GM19238 (cell line): ENCODE data around the gene ETS1.

ENCODE experiments used
- DNase-seq: peaks from one replicate; pipeline ENCODE4 v3.0.0; 2011; ENCODE audit warnings: low spot score; ENCODE audit not compliant: insufficient read length

ETS1 gene, protein sequence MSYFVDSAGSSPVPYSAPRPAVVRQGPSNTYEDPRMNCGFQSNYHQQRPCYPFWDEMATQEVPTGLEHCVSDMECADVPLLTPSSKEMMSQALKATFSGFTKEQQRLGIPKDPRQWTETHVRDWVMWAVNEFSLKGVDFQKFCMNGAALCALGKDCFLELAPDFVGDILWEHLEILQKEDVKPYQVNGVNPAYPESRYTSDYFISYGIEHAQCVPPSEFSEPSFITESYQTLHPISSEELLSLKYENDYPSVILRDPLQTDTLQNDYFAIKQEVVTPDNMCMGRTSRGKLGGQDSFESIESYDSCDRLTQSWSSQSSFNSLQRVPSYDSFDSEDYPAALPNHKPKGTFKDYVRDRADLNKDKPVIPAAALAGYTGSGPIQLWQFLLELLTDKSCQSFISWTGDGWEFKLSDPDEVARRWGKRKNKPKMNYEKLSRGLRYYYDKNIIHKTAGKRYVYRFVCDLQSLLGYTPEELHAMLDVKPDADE

DNA sequence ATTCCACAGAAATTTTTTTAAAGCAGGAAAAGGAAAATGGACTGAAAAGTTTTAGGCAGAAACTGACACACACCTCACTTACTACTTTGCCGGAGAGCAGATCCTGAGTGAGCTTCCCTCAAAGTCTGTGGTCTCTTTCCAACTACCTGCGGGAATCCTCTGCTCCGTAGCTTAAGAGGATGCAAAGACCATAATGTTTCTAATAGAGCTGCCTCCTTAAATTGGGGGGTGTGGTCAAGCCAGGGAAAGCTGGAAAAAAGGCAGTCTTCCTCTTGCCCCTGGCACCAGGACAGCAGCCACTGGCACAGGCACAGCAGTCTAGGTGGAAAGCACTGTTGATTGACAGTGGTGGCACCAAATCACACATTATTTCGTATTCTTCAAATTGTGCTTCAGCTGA is at the start of gene ETS1:
Gene ETS1, minus strand, starts transcription at position 144 of the 400 bp plus-strand sequence. CDS start 14,428 bp downstream, outside the sequence.
- DNase-seq = no peak

DNA sequence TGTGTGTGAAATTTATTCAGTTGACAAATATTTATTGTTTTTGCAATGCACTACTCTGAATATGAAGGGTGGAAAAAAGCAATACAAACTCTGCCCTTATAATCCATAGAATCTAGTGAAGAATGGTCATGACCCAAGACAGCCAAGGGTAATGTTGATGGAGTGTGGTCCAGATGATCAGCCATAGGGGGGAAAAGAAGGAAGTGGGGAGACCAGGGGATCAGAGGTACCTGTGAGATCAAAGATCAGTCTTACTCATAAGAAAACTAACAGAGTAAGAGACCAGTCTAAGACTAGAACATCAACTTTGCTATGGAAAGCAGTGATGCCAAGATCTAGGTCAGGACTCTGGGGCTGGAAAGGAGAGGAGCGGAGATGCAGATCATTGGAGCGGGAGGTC is 47.0 kb upstream of the ETS1 start:
- DNase-seq = no peak

GRCh38 chr11:128633384-128633965 is 46.1 kb upstream of the ETS1 start:
- DNase-seq = no peak

DNA sequence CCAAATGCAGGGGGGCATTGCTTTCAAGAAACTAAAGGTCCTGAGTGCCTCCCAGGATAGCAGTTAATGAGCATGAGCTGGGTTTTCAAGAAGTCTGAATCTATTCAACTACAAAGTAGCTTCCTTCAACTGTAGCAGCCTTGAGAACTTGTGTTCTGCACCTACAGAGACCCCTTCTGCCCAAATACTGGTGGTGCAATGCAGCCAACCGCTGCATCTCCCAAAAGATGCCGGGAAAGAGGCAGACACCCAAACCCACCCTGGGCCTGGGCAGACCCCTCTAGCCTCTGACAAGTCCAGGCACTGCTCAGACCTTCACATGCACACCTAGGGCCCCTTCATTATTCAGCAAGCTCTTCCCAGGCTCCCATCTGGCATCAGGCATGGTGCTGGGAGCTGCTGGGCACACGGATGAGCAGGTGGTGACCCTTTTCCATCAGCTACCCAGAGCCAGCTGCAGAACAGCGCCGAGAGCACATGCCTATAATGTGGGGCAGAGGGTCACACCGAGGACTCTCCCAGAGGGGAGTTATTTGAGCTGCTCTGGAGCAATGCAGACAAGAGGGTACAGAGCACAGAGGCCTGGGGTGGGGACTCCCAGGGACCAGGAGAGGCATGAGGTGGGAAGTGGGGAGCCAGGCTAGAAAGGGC is 44.9 kb upstream of the ETS1 start:
- DNase-seq = no peak

DNA sequence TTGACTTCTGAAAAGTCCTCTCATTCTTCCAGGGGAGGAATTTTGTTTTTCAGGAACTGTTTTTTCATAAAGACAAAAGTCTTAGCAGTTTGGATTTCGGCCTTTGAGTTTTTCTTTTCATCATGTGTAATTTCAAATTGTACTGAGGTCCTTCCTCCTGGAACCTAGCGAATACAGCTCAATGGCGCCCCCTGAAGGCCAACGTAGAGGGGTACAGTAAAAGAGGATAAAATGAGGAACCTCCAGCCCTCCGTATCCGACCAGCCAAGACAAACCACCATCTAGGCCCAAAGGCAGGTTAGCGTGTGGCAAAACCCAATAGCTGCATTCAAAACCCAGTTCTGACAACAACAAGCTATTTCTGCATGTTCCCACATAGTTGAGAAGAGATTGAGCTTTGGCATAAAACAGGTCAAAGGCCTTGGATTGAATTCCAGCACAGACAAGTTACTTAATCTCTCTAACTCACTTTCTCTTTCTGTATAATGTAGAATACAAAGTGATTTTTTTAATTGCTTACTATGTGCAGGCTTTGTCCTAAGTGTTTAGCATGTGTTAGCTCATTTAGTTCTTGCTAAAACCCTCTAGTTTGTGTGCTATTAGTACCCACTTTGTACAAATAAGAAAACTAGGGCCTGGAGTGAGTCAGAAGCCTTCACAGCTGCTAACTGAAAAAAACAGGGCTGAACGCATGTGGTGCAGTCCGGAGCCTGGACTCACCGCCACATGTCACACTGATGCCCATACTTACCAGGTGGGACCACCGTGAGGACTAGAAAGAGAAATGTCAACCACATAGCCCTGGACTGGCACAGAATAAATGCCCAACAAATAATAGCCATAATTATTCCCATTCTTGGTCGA is 43.2 kb upstream of the ETS1 start:
- peak; percentile 60 for DNase-seq

- no peak for DNase-seq
Observed at GRCh38 chr11:128629516-128630106, 42.3 kb upstream of the ETS1 start.

DNA sequence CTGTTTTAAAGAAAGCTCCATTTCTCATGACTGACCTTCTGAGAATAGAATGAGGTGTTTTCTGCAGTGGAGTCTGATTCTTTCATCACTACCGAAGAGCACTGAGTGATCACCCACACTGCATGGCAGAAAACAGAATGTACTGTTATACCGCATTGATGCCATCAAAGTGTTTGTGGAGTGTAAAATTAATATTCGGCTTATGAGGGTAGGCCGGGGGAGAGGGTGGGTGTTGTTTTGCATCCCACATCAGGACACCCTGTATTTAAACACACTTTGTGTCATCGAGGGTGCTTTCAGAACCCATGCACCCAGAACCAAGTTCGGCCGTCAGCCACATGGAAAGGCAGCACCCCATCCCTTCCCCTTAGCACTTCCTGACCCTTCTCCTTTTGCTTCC is 41.3 kb upstream of the ETS1 start:
- DNase-seq = no peak

DNA sequence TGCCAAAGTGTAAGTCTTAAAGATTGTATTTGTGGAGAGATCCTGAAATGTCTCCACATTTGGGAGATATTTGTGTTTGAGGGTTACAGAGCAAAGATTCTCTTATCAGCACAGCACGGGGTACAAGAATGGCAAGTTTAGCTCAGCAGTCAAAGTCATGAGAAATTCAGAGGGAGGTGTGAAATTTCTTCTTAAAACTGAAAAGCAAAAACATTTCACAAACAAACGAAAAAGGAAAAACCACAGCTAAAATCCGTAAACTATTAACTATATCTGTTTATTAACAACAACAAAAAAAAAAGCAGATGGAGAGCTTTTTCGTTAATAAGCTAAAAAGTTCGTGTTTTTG is 40.9 kb upstream of the ETS1 start:
- no peak for DNase-seq

- no peak for DNase-seq
Observed at GRCh38 chr11:128627666-128628324, 40.4 kb upstream of the ETS1 start.

GRCh38 chr11:128626913-128627665 is 39.7 kb upstream of the ETS1 start:
- no peak for DNase-seq

DNA sequence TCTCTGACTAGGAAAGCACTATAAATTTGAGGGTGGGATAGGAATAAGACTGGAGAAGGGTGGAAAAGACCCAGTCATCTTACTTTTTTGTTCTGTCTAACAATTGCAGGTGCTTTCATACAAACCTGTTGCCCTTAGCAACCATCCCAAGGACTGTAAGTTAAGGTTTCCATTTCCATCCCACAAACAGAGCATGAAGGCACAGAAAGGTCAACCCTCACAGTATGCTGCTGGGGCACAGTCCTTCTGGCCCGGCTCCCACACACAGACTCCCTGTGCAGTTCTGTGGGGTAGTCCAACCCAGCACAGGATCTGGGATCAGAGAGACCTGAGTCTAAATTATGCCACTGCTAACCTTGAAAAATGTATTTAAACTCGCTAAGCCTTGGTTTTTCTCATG is 38.4 kb upstream of the ETS1 start:
- no peak for DNase-seq

DNA sequence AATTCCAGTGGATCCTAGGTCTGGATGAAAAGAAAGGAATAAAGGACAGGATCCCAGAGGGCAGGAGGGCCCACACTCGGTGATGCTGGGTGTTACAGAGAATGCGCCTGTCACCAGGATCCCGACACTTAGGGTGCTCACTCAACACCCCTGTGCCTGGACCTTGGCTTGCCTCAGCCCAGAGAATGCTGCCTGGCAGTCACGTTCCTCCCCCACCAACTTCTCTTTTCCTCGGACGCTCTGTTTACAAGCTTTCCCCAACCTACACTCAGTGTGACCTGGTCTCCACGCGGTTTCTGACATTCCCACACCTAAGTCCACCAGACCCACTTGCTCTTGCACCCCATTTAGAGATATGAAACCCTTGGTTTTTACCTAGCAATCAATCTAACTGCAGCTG is 38.0 kb upstream of the ETS1 start:
- no peak for DNase-seq

DNA sequence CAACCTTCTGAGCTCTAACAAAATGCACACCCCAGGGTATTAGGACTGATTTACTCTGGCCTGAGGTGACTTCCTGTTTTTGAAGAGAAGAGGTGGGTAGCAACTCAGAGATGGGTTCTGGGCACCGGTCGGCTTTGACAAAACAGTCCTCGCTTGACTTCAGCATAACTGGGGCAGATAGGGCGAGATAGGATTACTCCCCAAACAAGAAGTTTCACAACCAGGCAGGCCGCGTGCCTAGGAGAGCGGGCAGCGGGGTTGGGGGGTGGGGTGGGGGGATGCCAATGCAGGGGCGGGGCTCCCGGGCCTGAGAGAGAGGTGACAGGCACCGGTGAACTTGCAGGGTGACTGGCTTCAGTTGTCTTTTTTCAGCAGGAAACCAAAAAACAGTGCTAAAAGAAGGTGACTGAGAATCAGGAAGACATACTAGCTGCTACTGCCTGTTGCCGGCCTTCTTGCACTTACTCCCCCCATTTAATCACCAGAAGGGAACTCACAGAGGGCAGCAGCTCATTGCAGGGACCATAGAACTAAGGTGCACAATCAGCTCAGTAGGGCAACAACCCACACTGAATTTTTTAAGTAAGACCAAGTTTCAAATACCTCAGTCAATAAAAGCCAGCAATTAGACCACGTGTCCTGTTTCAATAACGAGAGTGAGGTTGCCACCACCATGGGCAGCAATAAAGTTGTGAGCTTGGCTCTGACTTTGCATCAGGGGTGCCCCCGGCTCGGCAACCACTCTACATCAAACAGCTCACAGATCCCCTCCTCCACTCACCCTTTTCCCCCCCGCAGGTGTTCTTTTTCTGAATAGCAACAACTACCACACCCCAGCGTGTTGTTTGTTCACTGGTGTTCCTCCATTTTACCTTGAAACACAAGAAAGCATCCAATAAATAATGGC is 37.2 kb upstream of the ETS1 start:
- DNase-seq = peak; percentile 56

- DNase-seq = no peak
Observed at GRCh38 chr11:128623091-128623490, 35.7 kb upstream of the ETS1 start.

- DNase-seq = no peak
Observed at GRCh38 chr11:128621601-128622501, 34.5 kb upstream of the ETS1 start.

- DNase-seq = no peak
Observed at GRCh38 chr11:128620309-128621100, 33.1 kb upstream of the ETS1 start.
